Endothelial cell of umbilical vein (primary cell): ENCODE measurements around the gene KITLG. TPM values are rescaled to one million over a fixed set of nuclear protein-coding genes. Genes with fewer than 3 reads are reported as not detected.

Experiments used
- BruUV-seq: library from RNA; stranded (reverse); fragments of 400-500 nt; replicated peaks from 2 replicates; lab custom pipeline; 2021; lab: Mats Ljungman, UMichigan
- CTCF ChIA-PET: fragments of 300-600, 350-600 bp; sonication (Branson Sonifier 250); formaldehyde crosslinking; loops from one replicate; lab custom pipeline; 2021; ENCODE audit warnings: antibody characterized with exemption, inconsistent platforms; lab: Charles Lee
- POLR2A ChIA-PET: fragments of 300-600, 350-600 bp; sonication (Branson Sonifier 250); formaldehyde crosslinking; loops from one replicate; lab custom pipeline; 2021; ENCODE audit warnings: antibody characterized with exemption, inconsistent platforms; lab: Charles Lee
- DNase-seq: peaks from one replicate; pipeline ENCODE4 v3.0.0-alpha.2; 2011; ENCODE audit warnings: low read depth, low spot score
- FAIRE-seq: peaks from 2 replicates; lab custom pipeline; 2011; peaks lifted over from hg19 to GRCh38; lab: Jason Lieb, UNC
- H2AFZ ChIP-seq: 2 replicates; pipeline ENCODE4 v1.6.0; 2012; ENCODE audit warnings: low read depth, low read length, control low read depth, inconsistent platforms
- H3K27ac ChIP-seq: 2 replicates; pipeline ENCODE4 v1.5.1; 2011; ENCODE audit warnings: low read depth, mild to moderate bottlenecking, control low read depth, low read length, moderate library complexity; ENCODE audit not compliant: insufficient read depth
- H3K27me3 ChIP-seq, 2 experiments: 2 replicates each; pipeline versions ENCODE4 v1.6.0 to v1.6.1; 2011; ENCODE audit warnings: low read length in 2 of 2, mixed read lengths in 1 of 2; ENCODE audit not compliant: control insufficient read depth in 2 of 2, insufficient read depth in 2 of 2
- H3K36me3 ChIP-seq, 2 experiments: 2 replicates in 1 of 2; 3 replicates in 1 of 2; pipeline ENCODE4 v1.5.1; 2011; ENCODE audit warnings: low read length in 2 of 2, mild to moderate bottlenecking in 1 of 2, moderate library complexity in 1 of 2; ENCODE audit not compliant: control insufficient read depth in 2 of 2, insufficient read depth in 2 of 2; ENCODE audit errors: extremely low read depth in 1 of 2
- H3K4me1 ChIP-seq: 3 replicates; pipeline ENCODE4 v1.5.1; 2011; ENCODE audit warnings: mild to moderate bottlenecking, low read length; ENCODE audit not compliant: control insufficient read depth, insufficient read depth; ENCODE audit errors: extremely low read depth
- H3K4me2 ChIP-seq: 2 replicates; pipeline ENCODE4 v1.6.1; 2011; ENCODE audit warnings: low read length, control low read depth, mixed read lengths; ENCODE audit not compliant: insufficient read depth
- H3K4me3 ChIP-seq, 3 experiments: fragments of 200-600 bp in 1 of 3; sonication (generic), shearing (Covaris generic) in 1 of 3; replicated peaks in 1 of 3; 2 replicates each; pipeline ENCODE4 v1.5.1; 2011 to 2016; ENCODE audit warnings: control low read depth in 3 of 3, low read length in 3 of 3, mild to moderate bottlenecking in 2 of 3, inconsistent platforms in 1 of 3, low read depth in 1 of 3, moderate library complexity in 1 of 3; ENCODE audit not compliant: insufficient read depth in 1 of 3
- H3K79me2 ChIP-seq: 2 replicates; pipeline ENCODE4 v1.6.0; 2012; ENCODE audit warnings: low read length, inconsistent platforms; ENCODE audit not compliant: control insufficient read depth, insufficient read depth
- H3K9ac ChIP-seq: replicated peaks from 2 replicates; pipeline ENCODE3; 2011; ENCODE audit warnings: low read length, control low read depth; ENCODE audit not compliant: insufficient read depth; ENCODE audit errors: extremely low read depth
- H3K9me1 ChIP-seq: replicated peaks from 3 replicates; pipeline ENCODE4 v1.6.0; 2011; ENCODE audit warnings: mild to moderate bottlenecking, low read length; ENCODE audit not compliant: control insufficient read depth, insufficient read depth; ENCODE audit errors: extremely low read depth
- H3K9me3 ChIP-seq: replicated peaks from 2 replicates; pipeline ENCODE4 v1.5.1; 2012; ENCODE audit warnings: low read length, inconsistent platforms; ENCODE audit not compliant: control insufficient read depth, insufficient read depth
- H4K20me1 ChIP-seq: replicated peaks from 2 replicates; pipeline ENCODE3; 2011; ENCODE audit warnings: mild to moderate bottlenecking, low read length; ENCODE audit not compliant: control insufficient read depth, insufficient read depth; ENCODE audit errors: extremely low read depth
- CTCF ChIP-seq, 2 donors: IDR thresholded peaks; 1 replicate in 1 of 2; 2 replicates in 1 of 2; pipeline ENCODE4 v1.5.1; 2011; ENCODE audit warnings: low read length in 2 of 2, mild to moderate bottlenecking in 2 of 2, moderate library complexity in 2 of 2, control low read depth in 1 of 2, inconsistent platforms in 1 of 2, low read depth in 1 of 2; ENCODE audit not compliant: insufficient read depth in 1 of 2; ENCODE audit errors: extremely low read depth in 1 of 2
- EZH2 ChIP-seq: IDR thresholded peaks from 2 replicates; pipeline ENCODE4 v1.6.1; 2012; ENCODE audit warnings: borderline replicate concordance, low read depth, mild to moderate bottlenecking, moderate library complexity, low read length, inconsistent platforms; ENCODE audit not compliant: severe bottlenecking
- FOS ChIP-seq: IDR thresholded peaks from 2 replicates; pipeline ENCODE4 v1.6.1; 2011; ENCODE audit warnings: mild to moderate bottlenecking, low read length, moderate library complexity, borderline replicate concordance; ENCODE audit not compliant: insufficient read depth
- GATA2 ChIP-seq: IDR thresholded peaks from 2 replicates; pipeline ENCODE4 v1.7.0; 2011; ENCODE audit warnings: low read depth, mild to moderate bottlenecking, moderate library complexity, mixed read lengths, low read length; ENCODE audit not compliant: insufficient read length, insufficient read depth
- JUN ChIP-seq: IDR thresholded peaks from 2 replicates; pipeline ENCODE4 v1.6.1; 2011; ENCODE audit warnings: borderline replicate concordance, low read depth; ENCODE audit not compliant: insufficient read length, insufficient read depth
- MAX ChIP-seq: IDR thresholded peaks from 2 replicates; pipeline ENCODE4 v1.6.1; 2011; ENCODE audit not compliant: insufficient read depth, insufficient read length
- MYC ChIP-seq: IDR thresholded peaks from one replicate; pipeline ENCODE4 v1.6.1; 2011; ENCODE audit warnings: mild to moderate bottlenecking, low read depth, low read length
- POLR2A ChIP-seq: IDR thresholded peaks from 2 replicates; pipeline ENCODE4 v1.6.1; 2012; ENCODE audit warnings: low read depth, mild to moderate bottlenecking, control low read depth, low read length
- POLR2AphosphoS5 ChIP-seq: IDR thresholded peaks from 2 replicates; pipeline ENCODE4 v1.6.1; 2012; ENCODE audit warnings: low read depth, mild to moderate bottlenecking, control low read depth, low read length, moderate library complexity; ENCODE audit not compliant: insufficient read depth
- dilution Hi-C: fragments of 300-500 bp; cut with MboI; formaldehyde crosslinking; loops from one replicate; pipeline ENCODE4 v1.15.0; 2019; ENCODE audit warnings: low sequenced_read_pairs; ENCODE audit not compliant: extremely low pct_ligation_motif_present
- intact Hi-C: fragments of 100-400 bp; cut with micrococcal nuclease; formaldehyde crosslinking; loops from one replicate; pipeline ENCODE4 v1.10.0; 2022
- polyA plus RNA-seq, 4 experiments: library from polyadenylated mRNA; depleted of rRNA in 3 of 4; stranded (reverse) in 3 of 4; unstranded in 1 of 4; fragments of >200 nt; gene quantifications; 2 replicates each; pipeline versions ENCODE4 v1.2.1 to v1.2.3, GENCODE V29; 2011 to 2012; ENCODE audit warnings: missing spikeins in 1 of 4
- total RNA-seq: library from RNA; stranded (reverse); gene quantifications from 2 replicates; pipeline ENCODE4 v1.2.3, GENCODE V29; 2021

Gene KITLG
- total and polyA plus RNA-seq, 2 donors (not counting 3 experiments of a cell fraction or from before 2014, with no cell fraction given), result 3.8 to 32.5 TPM

- Histone ChIP-seq H4K20me1 (no peaks in the 10 kb centered on the region), H3K27me3 (no peaks in the 10 kb centered on the region), H3K4me1 (peaks cover 17% of the 10 kb centered on the region), H3K9ac (no peak overlapping the region), H3K9me3 (no peaks in the 10 kb centered on the region), H3K79me2 (peaks cover 2% of the 10 kb centered on the region), H2AFZ (no peak overlapping the region), H3K36me3 (no peaks in the 10 kb centered on the region), H3K9me1 (no peaks in the 10 kb centered on the region), H3K4me2 (no peak overlapping the region), H3K4me3 (no peak overlapping the region), H3K27ac (no peak overlapping the region)
- intact Hi-C loops, result loop anchor here (10.0 kb wide), 1 partner anchor 315 kb away; no protein-coding TSS in a partner anchor
- dilution Hi-C loops, result no loop called here
- FAIRE-seq (peak; percentile 46), DNase-seq (peak; percentile 63)
- ChIA-PET CTCF (interaction anchor here (0.8 kb wide), 1 partner anchor 9 kb away, joined by 3 read pairs; no protein-coding TSS in a partner anchor), POLR2A (no interaction called here)
- BruUV-seq, result no TSS peak
- TF ChIP-seq MAX (no peak), GATA2 (no peak), CTCF (IDR thresholded peaks at IDR 0.05; ENCODE audit: extremely low read depth in 1 of 2, insufficient read depth in 1 of 2, low read depth in 1 of 2, low read length in 2 of 2) (no peak), EZH2 (no peak), FOS (no peak), MYC (no peak), POLR2A (no peak), JUN (no peak), POLR2AphosphoS5 (no peak)
Measured at GRCh38 chr12:88559772-88560171, 20.5 kb downstream of the KITLG start.
